ENCODE measurements around the gene ARID4B.

- TF ChIP-seq CTCF (conservative IDR thresholded peaks at IDR 0.05; ENCODE audit: low read length), result no peak
- TF ChIP-seq EZH2phosphoT487 (IDR thresholded peaks at IDR 0.05; ENCODE audit: borderline replicate concordance), result no peak
These were observed 203.9 kb downstream of the ARID4B start for GRCh38 chr1:235124111-235124510.

All from Loucy (cell line).